ENCODE measurements around the gene IQCM. TPM values are rescaled to one million over a fixed set of nuclear protein-coding genes. Genes with fewer than 3 reads are reported as not detected.

IQCM gene
- total RNA-seq, 1 experiment from 2014 or later = 0.11 TPM

DNA sequence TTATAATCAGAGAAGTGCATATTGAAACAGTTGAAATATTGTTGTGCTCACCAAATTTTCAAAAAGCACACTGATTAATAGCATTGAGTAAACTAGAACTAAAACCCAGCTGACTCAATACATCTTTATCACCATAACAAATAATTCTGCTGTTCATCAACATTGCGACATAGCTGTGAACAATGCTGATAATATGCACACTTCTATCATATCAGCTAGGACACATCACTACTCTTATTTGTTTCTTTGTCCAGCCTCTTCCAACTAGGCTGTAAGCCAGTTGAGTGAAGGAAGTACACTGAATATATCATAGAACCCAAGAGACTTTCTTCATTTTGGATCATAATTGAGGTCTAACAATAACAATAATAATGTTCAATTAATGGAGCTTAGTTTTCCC lies 349.7 kb downstream of the IQCM start (continued):
- TF ChIP-seq, protein P1, sequence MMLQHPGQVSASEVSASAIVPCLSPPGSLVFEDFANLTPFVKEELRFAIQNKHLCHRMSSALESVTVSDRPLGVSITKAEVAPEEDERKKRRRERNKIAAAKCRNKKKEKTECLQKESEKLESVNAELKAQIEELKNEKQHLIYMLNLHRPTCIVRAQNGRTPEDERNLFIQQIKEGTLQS (CRISPR knock-in tag; conservative IDR thresholded peaks at IDR 0.05) = no peak
- TF ChIP-seq ETV6 (CRISPR knock-in tag; IDR thresholded peaks at IDR 0.05) (no peak), AFF4 (CRISPR knock-in tag; IDR thresholded peaks at IDR 0.05; ENCODE audit: borderline replicate concordance) (no peak), CREM (CRISPR knock-in tag; IDR thresholded peaks at IDR 0.05) (no peak), ESRRA (CRISPR knock-in tag; IDR thresholded peaks at IDR 0.05; ENCODE audit: borderline replicate concordance) (no peak), TEAD1 (CRISPR knock-in tag; IDR thresholded peaks at IDR 0.05) (no peak), TEAD4 (CRISPR knock-in tag; IDR thresholded peaks at IDR 0.05) (no peak)

GRCh38 chr4:149443537-149443936 lies 372.1 kb downstream of the IQCM start:
- POLR2A ChIA-PET = no interaction called here
- H3K27me3 Mint-ChIP-seq (ENCODE audit: low read depth) = no peaks in the 10 kb centered on the region
- DNase-seq (ENCODE audit: low spot score) = no peak
- no peaks in the 10 kb centered on the region for H3K4me1 Mint-ChIP-seq
- no peak for TF ChIP-seq ETV6 (CRISPR knock-in tag; IDR thresholded peaks at IDR 0.05)
- TF ChIP-seq, protein P2, sequence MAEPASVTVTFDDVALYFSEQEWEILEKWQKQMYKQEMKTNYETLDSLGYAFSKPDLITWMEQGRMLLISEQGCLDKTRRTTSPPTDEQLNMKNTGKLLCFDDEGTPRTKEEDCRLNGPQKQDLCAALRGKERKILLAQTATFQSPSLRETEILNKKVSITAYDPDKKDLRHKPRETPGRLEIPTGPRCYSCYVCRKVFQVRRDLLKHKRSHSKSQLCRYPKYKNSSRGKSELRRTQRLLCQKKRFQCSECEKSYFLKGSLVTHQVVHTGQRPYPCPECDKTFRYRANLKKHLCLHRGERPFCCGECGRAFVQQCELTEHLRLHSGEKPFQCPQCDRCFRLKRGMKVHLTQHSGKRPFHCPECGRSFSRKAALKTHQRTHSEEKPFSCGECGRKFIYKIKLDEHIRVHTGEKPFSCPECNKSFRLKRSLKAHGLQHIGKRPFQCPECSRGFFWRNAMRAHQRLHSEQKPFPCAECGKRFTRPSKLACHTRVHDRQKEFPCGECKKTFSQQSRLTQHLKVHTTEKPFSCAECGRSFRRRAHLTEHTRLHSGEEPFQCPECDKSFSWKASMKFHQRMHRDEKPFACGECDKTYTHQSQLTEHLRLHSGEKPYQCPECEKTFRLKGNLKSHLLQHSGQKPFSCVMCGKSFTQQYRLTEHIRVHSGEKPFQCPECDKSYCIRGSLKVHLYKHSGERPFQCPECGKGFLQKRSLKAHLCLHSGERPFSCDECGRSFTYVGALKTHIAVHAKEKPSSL (CRISPR knock-in tag; conservative IDR thresholded peaks at IDR 0.05) = no peak
- TF ChIP-seq, protein P3, sequence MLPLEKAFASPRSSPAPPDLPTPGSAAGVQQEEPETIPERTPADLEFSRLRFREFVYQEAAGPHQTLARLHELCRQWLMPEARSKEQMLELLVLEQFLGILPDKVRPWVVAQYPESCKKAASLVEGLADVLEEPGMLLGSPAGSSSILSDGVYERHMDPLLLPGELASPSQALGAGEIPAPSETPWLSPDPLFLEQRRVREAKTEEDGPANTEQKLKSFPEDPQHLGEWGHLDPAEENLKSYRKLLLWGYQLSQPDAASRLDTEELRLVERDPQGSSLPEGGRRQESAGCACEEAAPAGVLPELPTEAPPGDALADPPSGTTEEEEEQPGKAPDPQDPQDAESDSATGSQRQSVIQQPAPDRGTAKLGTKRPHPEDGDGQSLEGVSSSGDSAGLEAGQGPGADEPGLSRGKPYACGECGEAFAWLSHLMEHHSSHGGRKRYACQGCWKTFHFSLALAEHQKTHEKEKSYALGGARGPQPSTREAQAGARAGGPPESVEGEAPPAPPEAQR (CRISPR knock-in tag; IDR thresholded peaks at IDR 0.05) = no peak
- TF ChIP-seq MXD4 (CRISPR knock-in tag; IDR thresholded peaks at IDR 0.05; ENCODE audit: borderline replicate concordance) = no peak
- ATAC-seq = no peak
- no peaks in the 10 kb centered on the region for H3K36me3 Mint-ChIP-seq
- no peak overlapping the region for H3K27ac Mint-ChIP-seq
- CTCF ChIA-PET = no interaction called here
- no peaks in the 10 kb centered on the region for H3K9me3 Mint-ChIP-seq
- no peak overlapping the region for H3K4me3 Mint-ChIP-seq

- ChIA-PET CTCF (no interaction called here), POLR2A (no interaction called here)
- H3K27me3 Mint-ChIP-seq (ENCODE audit: low read depth) = no peaks in the 10 kb centered on the region
- no peak overlapping the region for H3K4me3 Mint-ChIP-seq
- TF ChIP-seq, protein P4, sequence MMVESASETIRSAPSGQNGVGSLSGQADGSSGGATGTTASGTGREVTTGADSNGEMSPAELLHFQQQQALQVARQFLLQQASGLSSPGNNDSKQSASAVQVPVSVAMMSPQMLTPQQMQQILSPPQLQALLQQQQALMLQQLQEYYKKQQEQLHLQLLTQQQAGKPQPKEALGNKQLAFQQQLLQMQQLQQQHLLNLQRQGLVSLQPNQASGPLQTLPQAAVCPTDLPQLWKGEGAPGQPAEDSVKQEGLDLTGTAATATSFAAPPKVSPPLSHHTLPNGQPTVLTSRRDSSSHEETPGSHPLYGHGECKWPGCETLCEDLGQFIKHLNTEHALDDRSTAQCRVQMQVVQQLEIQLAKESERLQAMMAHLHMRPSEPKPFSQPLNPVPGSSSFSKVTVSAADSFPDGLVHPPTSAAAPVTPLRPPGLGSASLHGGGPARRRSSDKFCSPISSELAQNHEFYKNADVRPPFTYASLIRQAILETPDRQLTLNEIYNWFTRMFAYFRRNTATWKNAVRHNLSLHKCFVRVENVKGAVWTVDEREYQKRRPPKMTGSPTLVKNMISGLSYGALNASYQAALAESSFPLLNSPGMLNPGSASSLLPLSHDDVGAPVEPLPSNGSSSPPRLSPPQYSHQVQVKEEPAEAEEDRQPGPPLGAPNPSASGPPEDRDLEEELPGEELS (CRISPR knock-in tag; IDR thresholded peaks at IDR 0.05) = no peak
- TF ChIP-seq NFATC4 (CRISPR knock-in tag; IDR thresholded peaks at IDR 0.05) (no peak), NR3C1 (CRISPR knock-in tag; conservative IDR thresholded peaks at IDR 0.05; ENCODE audit: low read depth) (no peak), GRHL2 (CRISPR knock-in tag; IDR thresholded peaks at IDR 0.05; ENCODE audit: insufficient replicate concordance, severe bottlenecking) (no peak)
- no peaks in the 10 kb centered on the region for H3K9me3 Mint-ChIP-seq
- H3K36me3 Mint-ChIP-seq = no peaks in the 10 kb centered on the region
- no peak for DNase-seq (ENCODE audit: low spot score)
- ATAC-seq = no peak
- H3K4me1 Mint-ChIP-seq = no peaks in the 10 kb centered on the region
- H3K27ac Mint-ChIP-seq = no peak overlapping the region
Measured at GRCh38 chr4:149441338-149441737, 374.3 kb downstream of the IQCM start.
